ENCODE measurements around the gene PCOLCE2.

GRCh38 chr3:142912402-142913172 is 23.7 kb upstream of the PCOLCE2 start:
- TF ChIP-seq CTCF (IDR thresholded peaks at IDR 0.05) = no peak
- no peak for TF ChIP-seq EZH2 (IDR thresholded peaks at IDR 0.05)
